OCI-LY7 (cell line): Measurements from ENCODE around the gene ALOX15B. TPM values are rescaled to one million over a fixed set of nuclear protein-coding genes. Genes with fewer than 3 reads are reported as not detected.

Experiments used
- BruUV-seq: library from RNA; stranded (reverse); fragments of 400-500 nt; replicated peaks from 2 replicates; lab custom pipeline; 2021; lab: Mats Ljungman, UMichigan
- CTCF ChIA-PET: fragments of 300-600 bp; sonication (Branson Sonifier 250); formaldehyde crosslinking; loops from one replicate; lab custom pipeline; 2022; ENCODE audit warnings: antibody characterized with exemption; ENCODE audit not compliant: unreplicated experiment; lab: Charles Lee
- POLR2A ChIA-PET: fragments of 300-600 bp; sonication (Branson Sonifier 250); formaldehyde crosslinking; loops from one replicate; lab custom pipeline; 2022; ENCODE audit warnings: antibody characterized with exemption; lab: Charles Lee
- DNase-seq: peaks from one replicate; pipeline ENCODE4 v3.0.0-alpha.2; 2015; ENCODE audit warnings: low spot score
- H2AFZ ChIP-seq: fragments of 200-600 bp; sonication (generic), shearing (Covaris generic); 2 replicates; pipeline ENCODE4 v1.6.1; 2014; ENCODE audit warnings: mild to moderate bottlenecking, antibody characterized with exemption, low read length, moderate library complexity
- H3K27ac ChIP-seq: fragments of 200-600 bp; sonication (generic); 2 replicates; pipeline ENCODE4 v1.5.1; 2014; ENCODE audit warnings: mixed run types, low read depth, mild to moderate bottlenecking, moderate library complexity, low read length, inconsistent platforms; ENCODE audit not compliant: poor library complexity, severe bottlenecking
- H3K36me3 ChIP-seq: fragments of 200-600 bp; sonication (generic); 2 replicates; pipeline ENCODE4 v1.6.1; 2014; ENCODE audit warnings: mild to moderate bottlenecking, antibody characterized with exemption, low read length, moderate library complexity, mixed read lengths; ENCODE audit not compliant: insufficient read depth
- H3K4me1 ChIP-seq: fragments of 200-600 bp; sonication (generic); 2 replicates; pipeline ENCODE4 v1.5.1; 2014; ENCODE audit warnings: mild to moderate bottlenecking, low read length; ENCODE audit not compliant: insufficient read depth, poor library complexity, severe bottlenecking
- H3K4me2 ChIP-seq: fragments of 200-600 bp; sonication (generic); 2 replicates; pipeline ENCODE4 v1.6.1; 2014; ENCODE audit warnings: mild to moderate bottlenecking, low read length
- H3K4me3 ChIP-seq: fragments of 200-600 bp; sonication (generic); 2 replicates; pipeline ENCODE4 v1.5.1; 2014; ENCODE audit warnings: mild to moderate bottlenecking, low read depth, low read length; ENCODE audit not compliant: poor library complexity, severe bottlenecking
- H3K79me2 ChIP-seq: fragments of 200-600 bp; sonication (generic); 2 replicates; pipeline ENCODE4 v1.6.1; 2016; ENCODE audit warnings: low read depth, mild to moderate bottlenecking, low read length, moderate library complexity, mixed read lengths; ENCODE audit not compliant: insufficient read depth
- H3K9me2 ChIP-seq: fragments of 200-600 bp; sonication (generic); 2 replicates; pipeline ENCODE4 v1.6.1; 2016; ENCODE audit warnings: mild to moderate bottlenecking, low read length, mixed read lengths; ENCODE audit not compliant: insufficient read depth
- H3K9me3 ChIP-seq: fragments of 200-600 bp; sonication (generic); 2 replicates; pipeline ENCODE4 v1.6.1; 2014; ENCODE audit warnings: mild to moderate bottlenecking, mixed run types, low read length, mixed read lengths
- H4K20me1 ChIP-seq: fragments of 200-600 bp; sonication (generic); 2 replicates; pipeline ENCODE4 v1.6.1; 2014; ENCODE audit warnings: mild to moderate bottlenecking, antibody characterized with exemption, low read length, moderate library complexity, mixed read lengths; ENCODE audit not compliant: insufficient read depth
- CTCF ChIP-seq: fragments of 200-600 bp; sonication (generic); conservative IDR thresholded peaks from 2 replicates; pipeline ENCODE4 v1.5.1; 2014; ENCODE audit warnings: mild to moderate bottlenecking, antibody characterized with exemption, low read length, moderate library complexity, mixed read lengths
- EZH2phosphoT487 ChIP-seq: fragments of 200-600 bp; sonication (generic); IDR thresholded peaks from 2 replicates; pipeline ENCODE4 v1.6.1; 2018; ENCODE audit warnings: low read depth, borderline replicate concordance, mild to moderate bottlenecking, mixed run types, antibody characterized with exemption, low read length, moderate library complexity, mixed read lengths
- intact Hi-C: fragments of 100-400 bp; cut with micrococcal nuclease; formaldehyde crosslinking; loops from one replicate; pipeline ENCODE4 v1.10.0; 2022; ENCODE audit not compliant: unreplicated experiment
- total RNA-seq, 2 experiments: library from RNA; depleted of rRNA in 1 of 2; stranded (reverse); fragments of >200 nt in 1 of 2; shearing (Covaris generic) in 1 of 2; gene quantifications; 2 replicates each; pipeline ENCODE4 v1.2.3, GENCODE V29; 2014 to 2022

ALOX15B gene
- total RNA-seq, 2 experiments from 2014 or later: not detected

- no peaks in the 10 kb centered on the region for H3K9me3 ChIP-seq
- no peak overlapping the region for H3K27ac ChIP-seq
- no peaks in the 10 kb centered on the region for H4K20me1 ChIP-seq
- H2AFZ ChIP-seq: no peak overlapping the region
- no peak for TF ChIP-seq EZH2phosphoT487
- no peak for TF ChIP-seq CTCF
- H3K4me2 ChIP-seq: no peak overlapping the region
- no TSS peak for BruUV-seq
- H3K9me2 ChIP-seq: no peaks in the 10 kb centered on the region
- no peak overlapping the region for H3K4me3 ChIP-seq
- POLR2A ChIA-PET: no interaction called here
- no peaks in the 10 kb centered on the region for H3K36me3 ChIP-seq
- CTCF ChIA-PET: no interaction called here
- DNase-seq: no peak
- no peaks in the 10 kb centered on the region for H3K79me2 ChIP-seq
- intact Hi-C loops: no loop called here
- H3K4me1 ChIP-seq: peaks cover 7% of the 10 kb centered on the region
Measured at GRCh38 chr17:8013731-8014557, 24.9 kb upstream of the ALOX15B start.

- Histone ChIP-seq H4K20me1 (no peaks in the 10 kb centered on the region), H3K4me3 (no peak overlapping the region), H3K4me2 (no peak overlapping the region), H3K79me2 (no peaks in the 10 kb centered on the region), H3K9me2 (no peaks in the 10 kb centered on the region), H3K36me3 (no peaks in the 10 kb centered on the region), H3K9me3 (no peaks in the 10 kb centered on the region), H3K27ac (no peak overlapping the region), H2AFZ (no peak overlapping the region), H3K4me1 (peaks cover 7% of the 10 kb centered on the region)
- no peak for TF ChIP-seq EZH2phosphoT487
- no peak for TF ChIP-seq CTCF
- DNase-seq: no peak
- POLR2A ChIA-PET: no interaction called here
- CTCF ChIA-PET: no interaction called here
- no TSS peak for BruUV-seq
- intact Hi-C loops: no loop called here
Measured at GRCh38 chr17:8014558-8014850, 24.4 kb upstream of the ALOX15B start.

- TF ChIP-seq CTCF: no peak
- TF ChIP-seq EZH2phosphoT487: no peak
- H3K79me2 ChIP-seq: no peaks in the 10 kb centered on the region
- H3K4me1 ChIP-seq: peaks cover 7% of the 10 kb centered on the region
- no peaks in the 10 kb centered on the region for H3K9me3 ChIP-seq
- no peaks in the 10 kb centered on the region for H3K36me3 ChIP-seq
- DNase-seq: no peak
- no TSS peak for BruUV-seq
- POLR2A ChIA-PET: no interaction called here
- H4K20me1 ChIP-seq: no peaks in the 10 kb centered on the region
- no peak overlapping the region for H3K4me2 ChIP-seq
- no peaks in the 10 kb centered on the region for H3K9me2 ChIP-seq
- CTCF ChIA-PET: no interaction called here
- no peak overlapping the region for H3K27ac ChIP-seq
- intact Hi-C loops: no loop called here
- no peak overlapping the region for H3K4me3 ChIP-seq
- no peak overlapping the region for H2AFZ ChIP-seq
Measured at GRCh38 chr17:8015236-8015956, 23.5 kb upstream of the ALOX15B start.
